Measurements from ENCODE around the gene GUCY2C.

The GUCY2C gene

DNA sequence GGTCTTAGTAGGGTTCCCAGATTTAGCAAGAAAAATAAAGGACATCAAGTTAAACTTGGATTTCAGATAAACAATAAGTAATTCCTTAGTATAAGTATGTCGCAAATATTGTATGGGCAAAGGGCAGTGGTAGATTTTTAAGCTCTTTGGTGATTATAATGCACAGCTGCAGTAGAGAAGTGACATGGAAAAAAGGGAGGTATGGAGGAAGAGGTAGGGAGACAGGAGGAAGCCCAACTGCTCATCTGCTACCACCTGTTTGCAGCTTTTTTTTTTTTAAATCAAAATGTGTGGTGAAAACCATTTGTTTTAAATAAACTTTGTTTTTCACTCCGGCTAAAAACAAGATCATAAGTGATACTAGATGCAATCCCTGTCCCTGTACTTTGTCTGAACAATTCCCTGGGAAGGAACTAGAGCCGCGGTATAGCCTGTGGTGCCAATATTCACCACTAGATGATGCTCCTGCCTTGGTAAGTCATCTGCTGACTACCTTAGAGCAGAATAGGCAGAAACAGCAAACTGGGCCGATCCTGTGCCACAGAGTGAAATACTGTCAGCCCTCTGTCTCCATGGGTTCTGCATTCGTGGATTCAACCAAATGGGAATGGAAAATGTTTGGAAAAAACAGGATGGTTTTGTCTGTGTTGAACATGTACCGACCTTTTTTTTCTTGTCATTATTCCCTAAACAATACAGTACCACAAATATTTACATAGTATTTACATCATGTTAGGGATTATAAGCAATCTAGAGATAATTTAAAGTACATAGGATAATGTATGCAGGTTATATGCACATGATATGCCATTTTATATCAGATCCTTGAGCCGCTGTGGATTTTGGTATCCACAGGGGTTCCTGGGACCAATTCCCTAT lies 66.3 kb downstream of the GUCY2C start:
- peak; percentile 39 to 62 for DNase-seq (ENCODE audit: low read depth in 1 of 2, low spot score in 1 of 2)
- TF ChIP-seq, protein P1, sequence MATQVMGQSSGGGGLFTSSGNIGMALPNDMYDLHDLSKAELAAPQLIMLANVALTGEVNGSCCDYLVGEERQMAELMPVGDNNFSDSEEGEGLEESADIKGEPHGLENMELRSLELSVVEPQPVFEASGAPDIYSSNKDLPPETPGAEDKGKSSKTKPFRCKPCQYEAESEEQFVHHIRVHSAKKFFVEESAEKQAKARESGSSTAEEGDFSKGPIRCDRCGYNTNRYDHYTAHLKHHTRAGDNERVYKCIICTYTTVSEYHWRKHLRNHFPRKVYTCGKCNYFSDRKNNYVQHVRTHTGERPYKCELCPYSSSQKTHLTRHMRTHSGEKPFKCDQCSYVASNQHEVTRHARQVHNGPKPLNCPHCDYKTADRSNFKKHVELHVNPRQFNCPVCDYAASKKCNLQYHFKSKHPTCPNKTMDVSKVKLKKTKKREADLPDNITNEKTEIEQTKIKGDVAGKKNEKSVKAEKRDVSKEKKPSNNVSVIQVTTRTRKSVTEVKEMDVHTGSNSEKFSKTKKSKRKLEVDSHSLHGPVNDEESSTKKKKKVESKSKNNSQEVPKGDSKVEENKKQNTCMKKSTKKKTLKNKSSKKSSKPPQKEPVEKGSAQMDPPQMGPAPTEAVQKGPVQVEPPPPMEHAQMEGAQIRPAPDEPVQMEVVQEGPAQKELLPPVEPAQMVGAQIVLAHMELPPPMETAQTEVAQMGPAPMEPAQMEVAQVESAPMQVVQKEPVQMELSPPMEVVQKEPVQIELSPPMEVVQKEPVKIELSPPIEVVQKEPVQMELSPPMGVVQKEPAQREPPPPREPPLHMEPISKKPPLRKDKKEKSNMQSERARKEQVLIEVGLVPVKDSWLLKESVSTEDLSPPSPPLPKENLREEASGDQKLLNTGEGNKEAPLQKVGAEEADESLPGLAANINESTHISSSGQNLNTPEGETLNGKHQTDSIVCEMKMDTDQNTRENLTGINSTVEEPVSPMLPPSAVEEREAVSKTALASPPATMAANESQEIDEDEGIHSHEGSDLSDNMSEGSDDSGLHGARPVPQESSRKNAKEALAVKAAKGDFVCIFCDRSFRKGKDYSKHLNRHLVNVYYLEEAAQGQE (IDR thresholded peaks at IDR 0.05; ENCODE audit: insufficient replicate concordance, low read depth), result no peak
- no peak for TF ChIP-seq GABPA (IDR thresholded peaks at IDR 0.05; ENCODE audit: low read depth)
- TF ChIP-seq, protein P2, sequence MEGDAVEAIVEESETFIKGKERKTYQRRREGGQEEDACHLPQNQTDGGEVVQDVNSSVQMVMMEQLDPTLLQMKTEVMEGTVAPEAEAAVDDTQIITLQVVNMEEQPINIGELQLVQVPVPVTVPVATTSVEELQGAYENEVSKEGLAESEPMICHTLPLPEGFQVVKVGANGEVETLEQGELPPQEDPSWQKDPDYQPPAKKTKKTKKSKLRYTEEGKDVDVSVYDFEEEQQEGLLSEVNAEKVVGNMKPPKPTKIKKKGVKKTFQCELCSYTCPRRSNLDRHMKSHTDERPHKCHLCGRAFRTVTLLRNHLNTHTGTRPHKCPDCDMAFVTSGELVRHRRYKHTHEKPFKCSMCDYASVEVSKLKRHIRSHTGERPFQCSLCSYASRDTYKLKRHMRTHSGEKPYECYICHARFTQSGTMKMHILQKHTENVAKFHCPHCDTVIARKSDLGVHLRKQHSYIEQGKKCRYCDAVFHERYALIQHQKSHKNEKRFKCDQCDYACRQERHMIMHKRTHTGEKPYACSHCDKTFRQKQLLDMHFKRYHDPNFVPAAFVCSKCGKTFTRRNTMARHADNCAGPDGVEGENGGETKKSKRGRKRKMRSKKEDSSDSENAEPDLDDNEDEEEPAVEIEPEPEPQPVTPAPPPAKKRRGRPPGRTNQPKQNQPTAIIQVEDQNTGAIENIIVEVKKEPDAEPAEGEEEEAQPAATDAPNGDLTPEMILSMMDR (IDR thresholded peaks at IDR 0.05; ENCODE audit: insufficient read depth, low read length), result peak; percentile 99
- Histone ChIP-seq H3K27ac (replicated peaks) (no peak overlapping the region), H3K4me3 (replicated peaks; ENCODE audit: insufficient read depth, low read length) (no peak overlapping the region), H3K27me3 (ENCODE audit: insufficient read depth, poor library complexity, severe bottlenecking) (no peaks in the 10 kb centered on the region)

DNA sequence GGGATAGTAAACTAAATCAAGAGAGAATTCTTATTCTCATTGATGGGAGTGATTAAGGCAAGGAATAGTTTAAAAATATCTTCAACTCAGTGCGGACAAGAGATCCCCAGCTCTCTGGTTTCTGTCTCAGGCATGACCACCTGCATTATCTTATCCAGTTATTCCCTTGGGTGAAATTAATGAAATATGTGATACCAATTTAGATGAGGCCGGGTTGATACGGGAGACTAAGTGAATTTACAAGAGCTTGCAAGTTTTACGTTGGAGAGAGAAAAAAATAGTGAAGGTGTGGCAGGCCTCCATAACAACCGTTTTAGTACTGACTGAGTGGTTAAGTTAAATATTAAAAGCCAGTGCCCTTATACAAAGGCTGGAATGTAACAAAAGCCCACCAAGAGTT lies 67.6 kb downstream of the GUCY2C start:
- H3K27me3 ChIP-seq (ENCODE audit: insufficient read depth, poor library complexity, severe bottlenecking), result no peaks in the 10 kb centered on the region
- no peak for DNase-seq (ENCODE audit: low read depth in 1 of 2, low spot score in 1 of 2)
- H3K27ac ChIP-seq (replicated peaks), result no peak overlapping the region
- TF ChIP-seq, protein P2 (IDR thresholded peaks at IDR 0.05; ENCODE audit: insufficient read depth, low read length), result no peak
- TF ChIP-seq, protein P1 (IDR thresholded peaks at IDR 0.05; ENCODE audit: insufficient replicate concordance, low read depth), result no peak
- TF ChIP-seq POLR2AphosphoS5 (IDR thresholded peaks at IDR 0.05; ENCODE audit: low read depth) (no peak), GABPA (IDR thresholded peaks at IDR 0.05; ENCODE audit: low read depth) (no peak), SPI1 (IDR thresholded peaks at IDR 0.05; ENCODE audit: borderline replicate concordance, low read depth) (no peak)
- no peak overlapping the region for H3K4me3 ChIP-seq (replicated peaks; ENCODE audit: insufficient read depth, low read length)

DNA sequence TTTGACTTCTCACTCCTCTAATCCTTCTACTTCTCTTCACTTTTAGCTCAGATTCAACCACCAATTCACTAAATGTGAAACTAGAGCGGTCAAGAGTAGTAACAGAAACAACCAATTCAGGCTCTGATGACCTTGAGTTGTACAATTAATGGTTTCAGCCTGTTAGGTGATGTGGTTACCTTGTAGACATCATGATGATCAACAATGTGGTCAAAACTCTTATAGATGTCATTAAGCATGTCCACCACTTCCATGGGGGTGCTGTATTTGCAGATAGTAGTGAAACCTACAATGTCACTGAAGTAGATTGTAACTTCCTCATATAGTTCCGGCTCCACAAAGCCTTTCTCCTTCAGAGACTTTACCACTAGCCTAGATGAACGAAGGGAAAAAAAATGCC lies 74.6 kb downstream of the GUCY2C start:
- TF ChIP-seq, protein P2 (IDR thresholded peaks at IDR 0.05; ENCODE audit: insufficient read depth, low read length), result no peak
- TF ChIP-seq SPI1 (IDR thresholded peaks at IDR 0.05; ENCODE audit: borderline replicate concordance, low read depth) (no peak), POLR2AphosphoS5 (IDR thresholded peaks at IDR 0.05; ENCODE audit: low read depth) (no peak), GABPA (IDR thresholded peaks at IDR 0.05; ENCODE audit: low read depth) (no peak)
- TF ChIP-seq, protein P1 (IDR thresholded peaks at IDR 0.05; ENCODE audit: insufficient replicate concordance, low read depth), result no peak
- DNase-seq (ENCODE audit: low read depth in 1 of 2, low spot score in 1 of 2), result peak; percentile 13 to 33
- no peak overlapping the region for H3K4me3 ChIP-seq (replicated peaks; ENCODE audit: insufficient read depth, low read length)
- H3K27ac ChIP-seq (replicated peaks), result no peak overlapping the region
- no peaks in the 10 kb centered on the region for H3K27me3 ChIP-seq (ENCODE audit: insufficient read depth, poor library complexity, severe bottlenecking)
